Activated CD4-positive, alpha-beta T cell treated with anti-CD3 and anti-CD28 coated beads, Interleukin-10, Interleukin-2, amounts not matched to agents 100 ng/mL and 50 ng/mL, durations not matched to agents 16 hours and 8 hours (primary cell): ENCODE measurements around the gene G3BP1.
A peak's percentile ranks its signal among the peaks of the same experiment; 100 is the strongest.
"Not testable (repeated sequence)": the region's sequence is repeated elsewhere in the genome, so short reads cannot be mapped to it uniquely, and the experiment has no call there.

Experiments used
- DNase-seq: peaks from one replicate; pipeline ENCODE4 v3.0.0-alpha.2; 2020

Gene G3BP1

GRCh38 chr5:151800532-151800931 lies 28.8 kb downstream of the G3BP1 start:
- DNase-seq: no peak

DNA sequence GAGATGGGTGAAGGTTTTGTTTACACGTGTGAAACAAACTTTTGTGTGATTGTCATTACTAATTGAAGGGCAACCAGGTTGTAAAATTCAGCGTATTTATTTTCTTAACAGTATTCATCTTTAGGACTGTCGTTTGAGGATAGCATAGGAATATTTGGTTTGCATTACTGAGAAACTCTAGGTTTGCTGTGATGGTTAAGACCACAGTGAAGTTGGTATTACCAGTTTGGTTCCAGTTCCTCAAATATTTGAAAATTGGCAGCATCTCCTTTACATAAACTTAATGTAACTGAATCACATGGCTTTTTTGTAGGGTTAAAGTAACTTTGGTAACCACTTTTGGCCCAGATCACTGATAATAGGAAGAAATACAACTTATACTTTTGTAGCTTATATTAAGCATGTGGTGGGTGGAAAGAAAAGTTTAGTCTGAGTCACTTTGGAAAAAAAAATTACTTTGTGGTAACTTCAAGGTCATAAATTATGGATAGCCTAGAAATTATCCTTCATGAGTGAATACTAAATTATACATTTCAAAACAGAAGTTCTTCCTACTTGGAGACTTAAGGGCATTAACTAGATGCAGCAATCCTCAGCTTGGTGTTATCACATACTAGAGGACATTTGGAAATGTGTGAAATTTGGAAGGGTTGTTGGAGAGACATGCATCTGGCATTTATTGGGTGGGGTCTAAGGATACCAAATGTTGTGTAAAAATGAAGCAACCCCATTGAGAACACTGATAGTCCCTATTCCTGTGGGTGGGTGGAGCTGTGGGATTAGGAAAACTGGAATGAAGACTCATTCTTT lies 33.9 kb downstream of the G3BP1 start:
- no peak for DNase-seq

GRCh38 chr5:151808451-151809169 lies 36.9 kb downstream of the G3BP1 start:
- no peak for DNase-seq

DNA sequence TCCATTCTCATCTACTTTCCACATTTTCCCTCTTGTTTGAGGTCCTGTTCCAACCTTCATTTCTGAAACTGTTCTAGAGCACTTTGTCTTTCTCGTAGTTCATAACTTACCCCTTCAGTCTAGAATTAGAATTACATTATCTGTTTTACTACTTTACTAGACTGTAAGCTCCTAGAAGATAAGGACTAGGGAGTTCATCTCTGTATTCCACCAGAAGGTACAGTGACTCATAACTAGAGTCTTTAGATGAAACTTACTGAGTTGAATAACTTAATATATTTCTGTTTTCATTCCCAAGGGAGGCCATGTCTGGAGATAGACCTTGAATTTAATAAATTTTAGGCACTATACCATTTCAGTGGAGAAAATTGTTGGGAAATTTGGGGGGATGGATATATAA lies 38.7 kb downstream of the G3BP1 start:
- DNase-seq: peak; percentile 11

- no peak for DNase-seq
Measured at GRCh38 chr5:151810897-151811296, 39.1 kb downstream of the G3BP1 start.

GRCh38 chr5:151811593-151812321 lies 40.0 kb downstream of the G3BP1 start:
- DNase-seq: peak; percentile 13

DNA sequence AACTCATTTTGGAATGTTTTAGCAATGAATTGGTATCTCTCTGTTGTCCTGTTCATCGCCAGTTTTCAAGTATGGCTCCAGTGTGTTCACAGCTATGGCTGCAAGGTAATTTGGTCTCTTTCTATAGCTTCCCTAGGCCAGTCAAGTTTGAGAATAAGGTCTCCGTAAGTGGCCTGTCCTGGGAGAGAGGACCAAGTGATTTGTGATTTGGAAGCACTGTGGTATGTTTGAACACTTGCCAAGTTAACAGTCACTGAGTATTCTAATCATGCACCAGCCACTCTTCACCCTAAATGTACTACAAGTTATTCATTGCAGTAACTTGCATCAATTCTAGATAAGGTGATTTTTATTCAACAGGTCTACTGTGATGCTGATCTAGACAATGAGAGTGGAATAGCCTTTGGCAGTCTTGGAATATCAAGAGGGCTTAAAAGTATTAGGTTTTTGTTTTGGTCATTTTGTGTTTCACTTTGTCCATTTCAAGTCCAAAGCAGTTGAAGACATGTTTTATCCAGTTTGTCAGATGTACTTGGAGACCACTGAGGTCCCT lies 41.1 kb downstream of the G3BP1 start:
- DNase-seq: no peak

GRCh38 chr5:151815051-151815450 lies 43.3 kb downstream of the G3BP1 start:
- DNase-seq: no peak

DNA sequence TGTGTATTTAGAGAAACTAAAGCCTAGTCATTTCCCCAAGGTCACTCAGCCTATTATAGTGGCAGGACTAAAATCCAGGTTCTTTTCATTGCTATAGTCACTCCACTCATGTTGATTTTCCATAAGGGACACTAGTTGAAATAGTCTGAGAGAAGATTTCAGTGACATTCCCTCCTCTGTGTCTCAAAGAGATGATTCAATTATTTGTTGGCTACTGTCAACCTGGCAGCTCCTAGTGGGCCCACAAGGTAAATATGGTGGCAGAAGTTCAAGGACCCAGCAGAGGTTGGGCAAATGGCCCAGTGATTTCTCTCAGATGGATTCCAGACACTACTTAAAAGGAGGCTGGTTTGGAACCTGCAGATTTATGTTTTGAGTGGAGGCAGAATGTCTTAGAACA lies 48.1 kb downstream of the G3BP1 start:
- DNase-seq: no peak

DNA sequence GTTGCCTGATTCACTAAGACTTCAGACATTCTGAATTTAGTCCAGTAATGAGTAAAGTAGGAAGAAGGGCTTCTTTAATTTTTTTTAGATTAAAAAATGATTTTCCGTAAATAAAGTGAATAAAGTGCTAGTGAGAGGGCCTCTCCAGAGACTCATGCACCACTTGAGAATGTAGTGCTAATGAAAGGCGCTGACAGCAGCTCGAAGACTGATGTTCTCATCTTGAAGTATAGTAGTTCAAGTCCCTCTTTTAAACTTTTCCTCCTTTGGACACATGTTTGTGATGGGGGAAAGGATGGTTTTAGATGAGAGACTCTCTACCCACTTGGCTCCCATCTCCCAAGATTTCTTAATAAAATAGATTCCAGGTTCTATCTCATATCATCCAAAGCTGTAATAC lies 48.5 kb downstream of the G3BP1 start:
- no peak for DNase-seq

- DNase-seq: no peak
Measured at GRCh38 chr5:151820903-151821302, 49.1 kb downstream of the G3BP1 start.

GRCh38 chr5:151822141-151822540 lies 50.4 kb downstream of the G3BP1 start:
- no peak for DNase-seq

DNA sequence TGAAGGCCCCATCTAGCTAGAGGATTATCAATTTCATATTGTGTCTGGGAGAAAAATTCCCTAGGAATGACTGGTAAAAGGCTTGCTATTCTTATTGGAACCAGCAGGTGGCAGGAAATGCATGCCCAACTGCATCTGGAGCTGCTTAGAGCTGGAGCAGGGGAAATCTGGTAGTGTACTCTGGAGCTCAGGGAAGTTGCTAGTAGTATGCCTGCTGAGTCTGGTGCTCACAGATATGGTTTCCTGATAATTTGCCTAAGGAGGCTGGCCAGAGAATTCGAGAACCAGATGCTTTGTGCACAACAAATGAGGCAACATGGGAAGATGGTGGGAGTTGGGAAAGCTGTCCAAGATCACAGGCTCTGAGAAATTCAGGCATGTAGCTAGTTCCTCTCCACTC lies 53.7 kb downstream of the G3BP1 start:
- DNase-seq: peak; percentile 36

DNA sequence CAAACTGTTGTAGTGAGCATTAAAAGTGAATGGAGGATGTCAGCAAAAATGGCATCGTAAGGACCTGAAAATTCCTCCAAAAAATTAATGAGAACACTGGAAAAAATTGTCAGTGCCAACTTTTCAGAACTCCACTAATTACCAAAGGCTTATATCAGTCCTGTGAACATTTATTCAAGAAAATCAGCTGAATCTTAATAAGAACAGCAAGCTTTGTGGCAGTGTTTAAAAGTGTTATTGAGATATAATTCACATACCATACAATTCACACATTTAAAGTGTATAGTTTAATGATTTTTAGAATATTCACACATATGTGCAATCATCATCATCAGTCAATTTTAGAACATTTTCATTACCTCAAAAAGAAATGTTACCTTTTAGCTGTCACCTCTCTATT lies 57.6 kb downstream of the G3BP1 start:
- DNase-seq: no peak

GRCh38 chr5:151832843-151833242 lies 61.1 kb downstream of the G3BP1 start:
- DNase-seq: not testable (repeated sequence)

GRCh38 chr5:151846765-151847164 lies 75.0 kb downstream of the G3BP1 start:
- DNase-seq: no peak

- DNase-seq: no peak
Measured at GRCh38 chr5:151847871-151848270, 76.1 kb downstream of the G3BP1 start.

DNA sequence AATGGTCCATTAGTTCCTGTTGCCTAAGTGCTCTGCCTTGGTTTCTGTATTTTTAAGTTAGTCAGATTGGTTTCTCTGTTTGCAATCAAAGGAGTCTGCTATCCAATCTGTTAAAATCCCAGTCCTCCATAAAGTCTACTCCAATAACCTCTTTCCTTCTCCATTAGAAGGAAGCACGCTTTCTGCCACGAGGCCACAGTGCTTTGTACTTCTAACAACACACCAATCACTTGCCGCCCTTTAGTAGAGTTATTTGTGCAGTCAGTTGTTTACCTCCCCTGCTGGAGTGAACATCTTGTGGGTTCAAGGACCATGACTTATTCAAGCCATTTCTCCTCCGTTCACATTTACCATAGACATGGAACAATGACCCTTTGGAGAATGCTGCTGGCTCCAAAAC lies 83.9 kb downstream of the G3BP1 start:
- no peak for DNase-seq

- DNase-seq: no peak
Measured at GRCh38 chr5:151856861-151857260, 85.1 kb downstream of the G3BP1 start.

DNA sequence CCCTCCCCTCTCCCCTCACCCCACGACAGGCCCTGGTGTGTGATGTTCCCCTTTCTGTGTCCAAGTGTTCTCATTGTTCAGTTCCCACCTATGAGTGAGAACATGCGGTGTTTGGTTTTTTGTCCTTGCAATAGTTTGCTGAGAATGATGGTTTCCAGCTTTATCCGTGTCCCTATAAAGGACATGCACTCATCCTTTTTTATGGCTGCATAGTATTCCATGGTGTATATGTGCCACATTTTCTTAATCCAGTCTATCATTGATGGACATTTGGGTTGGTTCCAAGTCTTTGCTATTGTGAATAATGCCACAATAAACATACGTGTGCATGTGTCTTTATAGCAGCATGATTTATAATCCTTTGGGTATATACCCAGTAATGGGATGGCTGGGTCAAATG lies 89.1 kb downstream of the G3BP1 start:
- DNase-seq: not testable (repeated sequence)
